ENCODE results near the gene PRICKLE2.

- no peak for TF ChIP-seq PATZ1 (CRISPR knock-in tag; IDR thresholded peaks at IDR 0.05; ENCODE audit: borderline replicate concordance)
- TF ChIP-seq ARNTL (CRISPR knock-in tag; IDR thresholded peaks at IDR 0.05; ENCODE audit: borderline replicate concordance, low read depth) = no peak
- TF ChIP-seq TOX (CRISPR knock-in tag; IDR thresholded peaks at IDR 0.05; ENCODE audit: borderline replicate concordance) = no peak
- no peak for TF ChIP-seq RARB (CRISPR knock-in tag; IDR thresholded peaks at IDR 0.05)
- no peak for TF ChIP-seq ZFP3 (CRISPR knock-in tag; IDR thresholded peaks at IDR 0.05)
- TF ChIP-seq BACH2 (CRISPR knock-in tag; IDR thresholded peaks at IDR 0.05; ENCODE audit: borderline replicate concordance) = no peak
- no peak for TF ChIP-seq ESRRG (CRISPR knock-in tag; IDR thresholded peaks at IDR 0.05)
- no peak for TF ChIP-seq SNAI2 (CRISPR knock-in tag; IDR thresholded peaks at IDR 0.05)
These were observed 87.2 kb downstream of the PRICKLE2 start for GRCh38 chr3:64138046-64138445.

All from SK-N-SH treated with all-trans-retinoic acid at 6 μM for 48 hours (cell line).